Thyroid gland (tissue), 4 donors: ENCODE data around the gene TBC1D16. TPM values are rescaled to one million over a fixed set of nuclear protein-coding genes. Genes with fewer than 3 reads are reported as not detected.

Experiments
- DNase-seq, 2 donors: peaks; one replicate each; pipeline ENCODE4 v3.0.0-alpha.2; 2019
- H3K27ac ChIP-seq, 3 donors: fragments of 200-600 bp; sonication (generic); 1 replicate in 2 of 3; 2 replicates in 1 of 3; pipeline ENCODE4 v1.5.1; 2016 to 2019; ENCODE audit warnings: mild to moderate bottlenecking in 1 of 3, moderate library complexity in 1 of 3
- H3K27me3 ChIP-seq: fragments of 200-600 bp; sonication (generic); one replicate; pipeline ENCODE4 v1.5.1; 2019
- H3K36me3 ChIP-seq, 2 donors: fragments of 200-600 bp; sonication (generic); one replicate each; pipeline ENCODE4 v1.5.1; 2016 to 2019
- H3K4me1 ChIP-seq, 2 donors: fragments of 200-600 bp; sonication (generic); one replicate each; pipeline ENCODE4 v1.5.1; 2017 to 2019
- H3K4me3 ChIP-seq, 3 donors: fragments of 200-600 bp; sonication (generic); replicated peaks in 1 of 3; 1 replicate in 2 of 3; 2 replicates in 1 of 3; pipeline ENCODE4 v1.5.1; 2016; ENCODE audit warnings: mild to moderate bottlenecking in 1 of 3
- H3K9me3 ChIP-seq: fragments of 200-600 bp; sonication (generic); one replicate; pipeline ENCODE4 v1.5.1; 2017
- POLR2A ChIP-seq, 2 donors: fragments of 450-650 bp; IDR thresholded peaks; one replicate each; pipeline ENCODE4 v1.6.1; 2017; ENCODE audit warnings: antibody characterized with exemption in 2 of 2, mild to moderate bottlenecking in 2 of 2, moderate library complexity in 1 of 2
- WGBS, 2 donors: methylation state at CpG; one replicate each; pipeline ENCODE4 v1.1.5; 2017; 5-methylcytosine and 5-hydroxymethylcytosine counted together
- intact Hi-C: fragments of 100-400 bp; cut with DNase I; formaldehyde crosslinking; loops from one replicate; pipeline ENCODE4 v1.15.1; 2023
- total RNA-seq, 4 donors: library from RNA; depleted of rRNA; stranded (reverse); fragments of >200 nt; gene quantifications; one replicate each; pipeline ENCODE4 v1.2.3, GENCODE V29; 2016
- TF ChIP-seq, protein P1 (sequence below), 6 experiments: fragments of 200-600 bp in 3 of 6; fragments of 450-650 bp in 3 of 6; sonication (generic) in 3 of 6; IDR thresholded peaks; one replicate each; pipeline ENCODE4 v1.5.1; 2016 to 2019; ENCODE audit warnings: antibody characterized with exemption in 6 of 6, mild to moderate bottlenecking in 2 of 6, inconsistent platforms in 1 of 6, moderate library complexity in 1 of 6

Gene TBC1D16
- total RNA-seq, 4 donors from 2014 or later = 25.4 to 32.2 (median 29.8) TPM

GRCh38 chr17:79888811-79889634 is 146.6 kb downstream of the TBC1D16 start:
- 76 to 88% methylated on average over 19 to 22 of the region's 22 CpGs for WGBS, 2 donors
- H3K27ac ChIP-seq = no peak overlapping the region
- H3K4me1 ChIP-seq = no peaks in the 10 kb centered on the region
- intact Hi-C loops = no loop called here
- no peak for TF ChIP-seq POLR2A (IDR thresholded peaks at IDR 0.05)
- H3K27me3 ChIP-seq = no peaks in the 10 kb centered on the region
- no peak for DNase-seq
- H3K9me3 ChIP-seq = no peaks in the 10 kb centered on the region
- no peaks in the 10 kb centered on the region for H3K36me3 ChIP-seq
- H3K4me3 ChIP-seq = no peak overlapping the region

DNA sequence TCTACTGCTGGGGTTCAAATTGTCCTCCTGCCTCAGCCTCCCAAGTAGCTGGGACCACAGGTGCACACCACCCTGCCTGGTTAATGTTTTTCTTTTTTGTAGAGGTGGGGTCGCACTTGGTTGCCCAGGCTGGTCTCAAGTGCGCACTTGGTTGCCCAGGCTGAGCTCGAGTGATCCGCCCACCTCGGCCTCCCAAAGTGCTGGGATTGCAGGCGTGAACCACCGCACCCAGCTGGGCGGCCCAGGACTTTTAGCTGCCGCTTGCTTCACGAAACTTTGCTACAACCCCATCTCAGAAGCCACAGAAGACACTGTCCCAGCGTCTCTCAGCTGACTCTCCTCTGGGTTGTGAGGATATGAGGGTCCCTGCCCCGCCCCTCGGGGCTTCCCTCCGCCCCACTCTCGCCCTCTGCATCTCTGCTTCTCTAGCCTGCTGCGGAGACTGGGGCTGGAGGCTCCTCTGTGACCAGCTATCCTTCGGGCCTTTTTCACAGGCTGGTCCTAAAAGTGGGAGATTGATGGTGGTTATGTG is 147.6 kb downstream of the TBC1D16 start:
- 80 to 82% methylated on average over 12 to 17 of the region's 17 CpGs for WGBS, 2 donors
- intact Hi-C loops = no loop called here
- Histone ChIP-seq H3K4me1 (no peaks in the 10 kb centered on the region), H3K27me3 (no peaks in the 10 kb centered on the region), H3K4me3 (no peak overlapping the region), H3K36me3 (no peaks in the 10 kb centered on the region), H3K27ac (no peak overlapping the region), H3K9me3 (no peaks in the 10 kb centered on the region)
- no peak for DNase-seq
- TF ChIP-seq POLR2A (IDR thresholded peaks at IDR 0.05) = no peak
- TF ChIP-seq, protein P1, sequence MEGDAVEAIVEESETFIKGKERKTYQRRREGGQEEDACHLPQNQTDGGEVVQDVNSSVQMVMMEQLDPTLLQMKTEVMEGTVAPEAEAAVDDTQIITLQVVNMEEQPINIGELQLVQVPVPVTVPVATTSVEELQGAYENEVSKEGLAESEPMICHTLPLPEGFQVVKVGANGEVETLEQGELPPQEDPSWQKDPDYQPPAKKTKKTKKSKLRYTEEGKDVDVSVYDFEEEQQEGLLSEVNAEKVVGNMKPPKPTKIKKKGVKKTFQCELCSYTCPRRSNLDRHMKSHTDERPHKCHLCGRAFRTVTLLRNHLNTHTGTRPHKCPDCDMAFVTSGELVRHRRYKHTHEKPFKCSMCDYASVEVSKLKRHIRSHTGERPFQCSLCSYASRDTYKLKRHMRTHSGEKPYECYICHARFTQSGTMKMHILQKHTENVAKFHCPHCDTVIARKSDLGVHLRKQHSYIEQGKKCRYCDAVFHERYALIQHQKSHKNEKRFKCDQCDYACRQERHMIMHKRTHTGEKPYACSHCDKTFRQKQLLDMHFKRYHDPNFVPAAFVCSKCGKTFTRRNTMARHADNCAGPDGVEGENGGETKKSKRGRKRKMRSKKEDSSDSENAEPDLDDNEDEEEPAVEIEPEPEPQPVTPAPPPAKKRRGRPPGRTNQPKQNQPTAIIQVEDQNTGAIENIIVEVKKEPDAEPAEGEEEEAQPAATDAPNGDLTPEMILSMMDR (IDR thresholded peaks at IDR 0.05) = no peak

GRCh38 chr17:79887451-79887991 is 148.2 kb downstream of the TBC1D16 start:
- no peak overlapping the region for H3K27ac ChIP-seq
- H3K9me3 ChIP-seq = no peaks in the 10 kb centered on the region
- H3K27me3 ChIP-seq = no peaks in the 10 kb centered on the region
- no peak for DNase-seq
- H3K4me1 ChIP-seq = no peaks in the 10 kb centered on the region
- intact Hi-C loops = no loop called here
- no peak overlapping the region for H3K4me3 ChIP-seq
- WGBS, 2 donors = 85 to 87% methylated on average over 14 of the region's 14 CpGs
- TF ChIP-seq, protein P1 (IDR thresholded peaks at IDR 0.05) = no peak
- no peak for TF ChIP-seq POLR2A (IDR thresholded peaks at IDR 0.05)
- H3K36me3 ChIP-seq = no peaks in the 10 kb centered on the region

GRCh38 chr17:79883202-79883601 is 152.5 kb downstream of the TBC1D16 start:
- Histone ChIP-seq H3K9me3 (no peaks in the 10 kb centered on the region), H3K4me3 (no peak overlapping the region), H3K4me1 (no peaks in the 10 kb centered on the region), H3K36me3 (no peaks in the 10 kb centered on the region), H3K27me3 (no peaks in the 10 kb centered on the region), H3K27ac (no peak overlapping the region)
- TF ChIP-seq POLR2A (IDR thresholded peaks at IDR 0.05) = no peak
- TF ChIP-seq, protein P1 (IDR thresholded peaks at IDR 0.05) = no peak
- intact Hi-C loops = no loop called here
- 77 to 81% methylated on average over 7 of the region's 7 CpGs for WGBS, 2 donors
- no peak for DNase-seq

Other genes with a start within 250 kb of the TBC1D16 start
- 1 to 10 TPM; 1.7 to 3.5 (median 2.7) TPM for gene CBX8, start 238.8 kb downstream of the TBC1D16 start, total RNA-seq
- 10 to 100 TPM in 3 of 4 donors, 1 to 10 TPM in 1; 5.6 to 17.2 (median 13.5) TPM for gene CBX4, start 196.4 kb downstream of the TBC1D16 start, total RNA-seq
- 10 to 100 TPM in 2 of 4 donors, 1 to 10 TPM in 2; 6.7 to 17.3 (median 9.4) TPM for gene CCDC40, start 770 bp upstream of the TBC1D16 start, total RNA-seq
- gene GAA, start 65.7 kb upstream of the TBC1D16 start, total RNA-seq = 100 to 1,000 TPM in 1 of 4 donors, 10 to 100 TPM in 3; 42.1 to 131 (median 83.2) TPM
- 10 to 100 TPM; 42.9 to 79.8 (median 47.4) TPM for gene EIF4A3, start 111.3 kb upstream of the TBC1D16 start, total RNA-seq
- gene CARD14, start 134.2 kb upstream of the TBC1D16 start, total RNA-seq = 1 to 10 TPM in 1 of 4 donors, under 1 TPM in 1, not detected in 2; 0.34 to 3.9 TPM
- 10 to 100 TPM; 31.8 to 48.5 (median 38.2) TPM for gene SGSH, start 184.5 kb upstream of the TBC1D16 start, total RNA-seq
- gene SLC26A11, start 184.6 kb upstream of the TBC1D16 start, total RNA-seq = 10 to 100 TPM; 25.1 to 65.3 (median 31.7) TPM
- gene RNF213, start 225.0 kb upstream of the TBC1D16 start, total RNA-seq = 100 to 1,000 TPM; 107 to 245 (median 187) TPM